Body of pancreas (tissue), 4 donors: ENCODE measurements around the gene MRTFA. TPM values are rescaled to one million over a fixed set of nuclear protein-coding genes. Genes with fewer than 3 reads are reported as not detected.
"Not testable (repeated sequence)": the region's sequence is repeated elsewhere in the genome, so short reads cannot be mapped to it uniquely, and the experiment has no call there.

ENCODE experiments used
- ATAC-seq: fragments of 150-250 bp; one replicate; pipeline ENCODE4 v1.9.1; 2016
- DNase-seq, 4 donors: peaks; one replicate each; pipeline ENCODE4 v3.0.0-alpha.2; 2019
- H3K27ac ChIP-seq, 4 donors: fragments of 200-600 bp; sonication (generic); 1 replicate in 3 of 4; 2 replicates in 1 of 4; pipeline versions ENCODE4 v1.5.1 to v1.6.1; 2016 to 2019; ENCODE audit warnings: mild to moderate bottlenecking in 1 of 4, mixed read lengths in 1 of 4, moderate library complexity in 1 of 4
- H3K27me3 ChIP-seq, 2 donors: fragments of 200-600 bp; sonication (generic); one replicate each; pipeline ENCODE4 v1.6.0; 2016; ENCODE audit warnings: mild to moderate bottlenecking in 1 of 2
- H3K36me3 ChIP-seq, 2 donors: fragments of 200-600 bp; sonication (generic); replicated peaks in 1 of 2; 2 replicates each; pipeline ENCODE4 v1.5.1; 2016; ENCODE audit warnings: low read depth in 2 of 2; ENCODE audit not compliant: insufficient read depth in 1 of 2
- H3K4me1 ChIP-seq: fragments of 200-600 bp; sonication (generic); one replicate; pipeline ENCODE4 v1.6.0; 2016
- H3K4me3 ChIP-seq, 2 donors: fragments of 200-600 bp; sonication (generic); 1 replicate in 1 of 2; 2 replicates in 1 of 2; pipeline ENCODE4 v1.5.1; 2016 to 2019
- H3K9me3 ChIP-seq, 3 donors: fragments of 200-600 bp; sonication (generic); 1 replicate in 2 of 3; 2 replicates in 1 of 3; pipeline ENCODE4 v1.5.1; 2016
- POLR2A ChIP-seq, 3 donors: fragments of 450-650 bp; IDR thresholded peaks; one replicate each; pipeline ENCODE4 v1.6.1; 2016; ENCODE audit warnings: antibody characterized with exemption in 3 of 3, mild to moderate bottlenecking in 2 of 3
- WGBS, 2 donors: methylation state at CpG; one replicate each; pipeline ENCODE4 v1.1.5; 2017; 5-methylcytosine and 5-hydroxymethylcytosine counted together
- intact Hi-C: fragments of 100-400 bp; cut with DNase I; formaldehyde crosslinking; loops from one replicate; pipeline ENCODE4 v1.15.1; 2023
- total RNA-seq, 2 donors: library from RNA; depleted of rRNA; stranded (reverse); fragments of >200 nt; gene quantifications; one replicate each; pipeline ENCODE4 v1.1.0, GENCODE V29; 2016
- TF ChIP-seq, protein P1 (sequence below), 7 experiments: fragments of 450-650 bp in 4 of 7; fragments of 200-600 bp in 3 of 7; sonication (generic) in 3 of 7; IDR thresholded peaks; one replicate each; pipeline ENCODE4 v1.5.1; 2016 to 2019; ENCODE audit warnings: antibody characterized with exemption in 7 of 7

The MRTFA gene
- total RNA-seq, 2 donors from 2014 or later = 47.0 to 71.5 TPM

- WGBS, 2 donors = 94 to 95% methylated on average over 2 of the region's 2 CpGs
Observed at GRCh38 chr22:40544758-40545157, 91.8 kb downstream of the MRTFA start.

DNA sequence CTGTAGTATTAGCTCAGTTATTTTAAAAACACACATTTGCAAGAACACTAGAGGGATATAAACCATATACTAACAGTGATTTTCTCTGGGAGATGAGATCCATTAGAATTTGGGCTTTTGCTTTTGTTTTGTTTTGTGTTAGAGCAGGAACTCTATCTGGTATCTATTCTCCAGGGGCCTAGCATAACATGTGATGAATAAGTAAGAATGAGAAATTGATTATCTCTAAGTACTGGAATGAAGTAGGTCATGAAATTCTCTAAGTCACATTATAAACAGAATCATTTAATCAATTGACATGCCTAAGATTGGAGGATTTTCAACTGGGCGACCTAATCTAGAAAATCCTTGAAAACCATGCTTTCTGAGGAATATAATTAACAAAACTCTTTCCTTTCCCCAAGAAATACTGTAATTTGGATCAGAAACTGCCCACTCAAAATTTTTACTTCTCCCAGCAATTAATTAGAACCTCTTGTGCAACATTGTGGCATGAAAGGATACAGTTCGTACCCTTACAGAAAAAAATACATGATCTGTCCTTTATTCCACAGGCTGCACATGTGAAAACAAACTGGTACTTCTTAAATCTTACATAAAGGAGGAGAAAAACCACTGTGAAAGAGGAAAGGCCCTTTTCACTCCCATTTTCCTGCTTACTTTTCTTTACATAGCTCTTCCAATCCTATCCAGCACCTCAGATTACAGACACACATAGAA is 93.5 kb downstream of the MRTFA start:
- Histone ChIP-seq H3K36me3 (no peaks in the 10 kb centered on the region), H3K27ac (no peak overlapping the region), H3K9me3 (no peaks in the 10 kb centered on the region), H3K4me3 (no peak overlapping the region), H3K4me1 (peaks cover 8% of the 10 kb centered on the region), H3K27me3 (no peaks in the 10 kb centered on the region)
- no peak for TF ChIP-seq POLR2A (IDR thresholded peaks at IDR 0.05)
- TF ChIP-seq, protein P1, sequence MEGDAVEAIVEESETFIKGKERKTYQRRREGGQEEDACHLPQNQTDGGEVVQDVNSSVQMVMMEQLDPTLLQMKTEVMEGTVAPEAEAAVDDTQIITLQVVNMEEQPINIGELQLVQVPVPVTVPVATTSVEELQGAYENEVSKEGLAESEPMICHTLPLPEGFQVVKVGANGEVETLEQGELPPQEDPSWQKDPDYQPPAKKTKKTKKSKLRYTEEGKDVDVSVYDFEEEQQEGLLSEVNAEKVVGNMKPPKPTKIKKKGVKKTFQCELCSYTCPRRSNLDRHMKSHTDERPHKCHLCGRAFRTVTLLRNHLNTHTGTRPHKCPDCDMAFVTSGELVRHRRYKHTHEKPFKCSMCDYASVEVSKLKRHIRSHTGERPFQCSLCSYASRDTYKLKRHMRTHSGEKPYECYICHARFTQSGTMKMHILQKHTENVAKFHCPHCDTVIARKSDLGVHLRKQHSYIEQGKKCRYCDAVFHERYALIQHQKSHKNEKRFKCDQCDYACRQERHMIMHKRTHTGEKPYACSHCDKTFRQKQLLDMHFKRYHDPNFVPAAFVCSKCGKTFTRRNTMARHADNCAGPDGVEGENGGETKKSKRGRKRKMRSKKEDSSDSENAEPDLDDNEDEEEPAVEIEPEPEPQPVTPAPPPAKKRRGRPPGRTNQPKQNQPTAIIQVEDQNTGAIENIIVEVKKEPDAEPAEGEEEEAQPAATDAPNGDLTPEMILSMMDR (IDR thresholded peaks at IDR 0.05) = no peak
- no peak for ATAC-seq
- no peak for DNase-seq
- intact Hi-C loops = no loop called here
- WGBS, 2 donors = 49 to 54% methylated on average over 2 of the region's 2 CpGs

More at GRCh38 chr22:40544758-40545157, 91.8 kb downstream of the MRTFA start:
- no peak for TF ChIP-seq POLR2A (IDR thresholded peaks at IDR 0.05)
- TF ChIP-seq, protein P1 (IDR thresholded peaks at IDR 0.05) = no peak
- Histone ChIP-seq H3K27ac (no peak overlapping the region), H3K9me3 (no peaks in the 10 kb centered on the region), H3K27me3 (no peaks in the 10 kb centered on the region), H3K36me3 (no peaks in the 10 kb centered on the region), H3K4me3 (no peak overlapping the region), H3K4me1 (peaks cover 8% of the 10 kb centered on the region)
- no peak for ATAC-seq
- intact Hi-C loops = no loop called here
- no peak for DNase-seq

DNA sequence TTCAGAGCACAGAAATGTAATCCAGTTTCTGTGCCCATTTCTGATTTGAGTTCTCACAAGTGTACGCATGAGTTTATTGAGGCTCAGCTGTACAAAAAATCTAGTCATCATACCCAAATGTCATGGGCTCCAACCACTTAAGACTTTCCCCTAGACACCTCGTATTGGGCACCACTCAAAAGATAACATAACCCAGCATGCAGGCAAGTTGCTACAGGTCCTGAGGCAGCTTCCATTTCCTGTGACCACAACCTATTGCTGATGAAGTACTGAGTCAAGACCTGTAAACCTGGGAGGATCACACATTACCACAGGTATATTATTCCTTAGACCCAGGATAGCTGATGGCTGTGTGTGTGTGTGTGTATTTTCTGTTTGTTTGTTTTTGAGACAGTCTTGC is 95.2 kb downstream of the MRTFA start:
- TF ChIP-seq, protein P1 (IDR thresholded peaks at IDR 0.05) = no peak
- no peak for TF ChIP-seq POLR2A (IDR thresholded peaks at IDR 0.05)
- ATAC-seq (no peak), DNase-seq (no peak)
- Histone ChIP-seq H3K27me3 (no peaks in the 10 kb centered on the region), H3K9me3 (no peaks in the 10 kb centered on the region), H3K27ac (no peak overlapping the region), H3K36me3 (no peaks in the 10 kb centered on the region), H3K4me3 (no peak overlapping the region), H3K4me1 (peaks cover 8% of the 10 kb centered on the region)
- intact Hi-C loops = no loop called here
- 75 to 81% methylated on average over 2 of the region's 2 CpGs for WGBS, 2 donors

- Histone ChIP-seq H3K27ac (no peak overlapping the region), H3K9me3 (no peaks in the 10 kb centered on the region), H3K27me3 (no peaks in the 10 kb centered on the region), H3K4me1 (peaks cover 8% of the 10 kb centered on the region), H3K36me3 (no peaks in the 10 kb centered on the region), H3K4me3 (no peak overlapping the region)
- intact Hi-C loops = no loop called here
- DNase-seq (no peak), ATAC-seq (no peak)
- TF ChIP-seq POLR2A (IDR thresholded peaks at IDR 0.05) = no peak
- TF ChIP-seq, protein P1 (IDR thresholded peaks at IDR 0.05) = no peak
- WGBS, 2 donors = 95 to 96% methylated on average over 5 of the region's 5 CpGs
Observed at GRCh38 chr22:40540265-40540664, 96.3 kb downstream of the MRTFA start.

GRCh38 chr22:40536149-40536548 is 100.4 kb downstream of the MRTFA start:
- ATAC-seq, H3K4me3 ChIP-seq, H3K9me3 ChIP-seq, DNase-seq, intact Hi-C loops, H3K36me3 ChIP-seq, H3K27ac ChIP-seq, H3K27me3 ChIP-seq: not testable (repeated sequence)
- 96 to 98% methylated on average over 18 to 25 of the region's 28 CpGs for WGBS, 2 donors
- H3K4me1 ChIP-seq = peaks cover 37% of the 10 kb centered on the region
